Fibroblast of lung (primary cell): Measurements from ENCODE around the gene JOSD2. TPM values are rescaled to one million over a fixed set of nuclear protein-coding genes. Genes with fewer than 3 reads are reported as not detected.

Experiments
- DNase-seq, 2 donors: peaks; one replicate each; pipeline versions ENCODE4 v3.0.0 to v3.0.0-alpha.2; 2010; ENCODE audit warnings: low read depth in 2 of 2
- H2AFZ ChIP-seq: 2 replicates; pipeline ENCODE4 v1.5.1; 2012; ENCODE audit warnings: low read length, control low read depth, inconsistent platforms
- H3K27ac ChIP-seq: 2 replicates; pipeline ENCODE4 v1.5.1; 2011; ENCODE audit warnings: low read length, control low read depth; ENCODE audit not compliant: insufficient read depth
- H3K27me3 ChIP-seq: 2 replicates; pipeline ENCODE4 v1.5.1; 2011; ENCODE audit warnings: mild to moderate bottlenecking, low read length; ENCODE audit not compliant: control insufficient read depth, insufficient read depth
- H3K36me3 ChIP-seq: 2 replicates; pipeline ENCODE4 v1.5.1; 2011; ENCODE audit warnings: low read length; ENCODE audit not compliant: control insufficient read depth, insufficient read depth
- H3K4me1 ChIP-seq: 2 replicates; pipeline ENCODE4 v1.5.1; 2011; ENCODE audit warnings: low read length; ENCODE audit not compliant: control insufficient read depth, insufficient read depth; ENCODE audit errors: extremely low read depth
- H3K4me2 ChIP-seq: 2 replicates; pipeline ENCODE4 v1.5.1; 2011; ENCODE audit warnings: low read length, control low read depth; ENCODE audit not compliant: insufficient read depth; ENCODE audit errors: extremely low read depth
- H3K4me3 ChIP-seq, 4 experiments: fragments of 200-600 bp in 1 of 4; sonication (generic) in 1 of 4; replicated peaks in 1 of 4; 2 replicates each; pipeline ENCODE4 v1.5.1; 2011 to 2016; ENCODE audit warnings: low read length in 4 of 4, low read depth in 3 of 4, mild to moderate bottlenecking in 3 of 4, control low read depth in 2 of 4, inconsistent platforms in 1 of 4, mixed read lengths in 1 of 4; ENCODE audit not compliant: insufficient read depth in 1 of 4; ENCODE audit errors: control extremely low read depth in 1 of 4
- H3K79me2 ChIP-seq: 2 replicates; pipeline ENCODE4 v1.5.1; 2012; ENCODE audit warnings: mild to moderate bottlenecking, low read length, inconsistent platforms; ENCODE audit not compliant: control insufficient read depth, insufficient read depth
- H3K9ac ChIP-seq: 2 replicates; pipeline ENCODE4 v1.5.1; 2011; ENCODE audit warnings: mild to moderate bottlenecking, low read length, control low read depth; ENCODE audit not compliant: insufficient read depth
- H3K9me3 ChIP-seq: 2 replicates; pipeline ENCODE4 v1.5.1; 2012; ENCODE audit warnings: low read depth, low read length; ENCODE audit not compliant: control insufficient read depth, insufficient read depth
- H4K20me1 ChIP-seq: 2 replicates; pipeline ENCODE4 v1.5.1; 2011; ENCODE audit warnings: low read length; ENCODE audit not compliant: control insufficient read depth, insufficient read depth; ENCODE audit errors: extremely low read depth
- EZH2 ChIP-seq: IDR thresholded peaks from 2 replicates; pipeline ENCODE4 v1.5.1; 2012; ENCODE audit warnings: low read length, control low read depth, mild to moderate bottlenecking; ENCODE audit errors: missing control alignments
- polyA plus RNA-seq, 2 donors: library from polyadenylated mRNA; depleted of rRNA in 1 of 2; stranded (reverse) in 1 of 2; unstranded in 1 of 2; fragments of >200 nt; gene quantifications; 2 replicates each; pipeline ENCODE4 v1.2.1, GENCODE V29; 2011 to 2012; ENCODE audit warnings: missing spikeins in 1 of 2
- total RNA-seq: library from RNA; depleted of rRNA; stranded (reverse); fragments of >200 nt; gene quantifications from 2 replicates; pipeline ENCODE4 v1.2.1, GENCODE V29; 2014
- TF ChIP-seq, protein P1 (sequence below), 2 donors: IDR thresholded peaks in 1 of 2; conservative IDR thresholded peaks in 1 of 2; 1 replicate in 1 of 2; 2 replicates in 1 of 2; pipeline ENCODE4 v1.5.1; 2011 to 2012; ENCODE audit warnings: low read length in 2 of 2, control low read depth in 1 of 2, inconsistent platforms in 1 of 2, low read depth in 1 of 2, mild to moderate bottlenecking in 1 of 2

The JOSD2 gene
- total and polyA plus RNA-seq, 2 donors (not counting 1 experiment from before 2014, with no cell fraction given): 17.3 to 48.6 TPM

DNA sequence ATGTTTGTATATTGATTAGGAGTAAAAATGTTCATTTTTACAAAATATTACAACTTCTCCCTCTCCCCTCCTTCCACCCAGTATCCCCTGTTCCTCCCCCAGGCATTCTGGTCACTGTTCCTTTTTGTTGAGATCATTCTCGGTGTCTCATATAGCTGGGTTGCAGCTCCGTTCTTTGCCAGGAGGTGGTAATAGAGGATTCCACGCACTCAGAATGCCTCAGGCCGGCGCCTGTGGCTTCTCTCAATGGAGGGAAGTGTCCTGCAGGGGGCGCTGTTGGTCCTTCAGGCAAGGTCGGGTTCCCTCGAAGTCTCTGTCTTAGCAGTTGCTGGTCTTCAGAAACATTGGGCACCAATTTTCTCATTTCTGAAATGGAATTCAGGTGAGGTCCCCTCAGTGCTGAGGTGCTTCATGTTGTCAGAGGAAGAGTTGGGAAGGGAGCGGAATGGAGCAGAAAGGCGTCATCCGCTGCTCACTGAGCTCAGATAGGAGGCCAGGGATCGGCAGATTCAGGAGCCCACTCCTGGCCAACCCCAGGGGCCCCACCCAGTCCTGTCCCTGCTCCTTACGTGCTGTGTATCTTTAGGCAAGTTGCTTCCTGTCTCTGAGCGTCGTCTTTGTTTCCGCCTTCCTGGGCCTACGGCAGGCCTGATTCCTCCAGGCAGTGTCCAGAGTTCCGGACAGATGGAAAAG, 24.0 kb downstream of the JOSD2 start:
- DNase-seq: peak; percentile 20 to 44
- H3K9ac ChIP-seq: no peak overlapping the region
- H4K20me1 ChIP-seq: no peaks in the 10 kb centered on the region
- peaks cover 19% of the 10 kb centered on the region for H3K27me3 ChIP-seq
- H3K27ac ChIP-seq: no peak overlapping the region
- no peak overlapping the region for H3K4me2 ChIP-seq
- no peaks in the 10 kb centered on the region for H3K4me1 ChIP-seq
- TF ChIP-seq EZH2: no peak
- TF ChIP-seq, protein P1, sequence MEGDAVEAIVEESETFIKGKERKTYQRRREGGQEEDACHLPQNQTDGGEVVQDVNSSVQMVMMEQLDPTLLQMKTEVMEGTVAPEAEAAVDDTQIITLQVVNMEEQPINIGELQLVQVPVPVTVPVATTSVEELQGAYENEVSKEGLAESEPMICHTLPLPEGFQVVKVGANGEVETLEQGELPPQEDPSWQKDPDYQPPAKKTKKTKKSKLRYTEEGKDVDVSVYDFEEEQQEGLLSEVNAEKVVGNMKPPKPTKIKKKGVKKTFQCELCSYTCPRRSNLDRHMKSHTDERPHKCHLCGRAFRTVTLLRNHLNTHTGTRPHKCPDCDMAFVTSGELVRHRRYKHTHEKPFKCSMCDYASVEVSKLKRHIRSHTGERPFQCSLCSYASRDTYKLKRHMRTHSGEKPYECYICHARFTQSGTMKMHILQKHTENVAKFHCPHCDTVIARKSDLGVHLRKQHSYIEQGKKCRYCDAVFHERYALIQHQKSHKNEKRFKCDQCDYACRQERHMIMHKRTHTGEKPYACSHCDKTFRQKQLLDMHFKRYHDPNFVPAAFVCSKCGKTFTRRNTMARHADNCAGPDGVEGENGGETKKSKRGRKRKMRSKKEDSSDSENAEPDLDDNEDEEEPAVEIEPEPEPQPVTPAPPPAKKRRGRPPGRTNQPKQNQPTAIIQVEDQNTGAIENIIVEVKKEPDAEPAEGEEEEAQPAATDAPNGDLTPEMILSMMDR (conservative IDR thresholded peaks at IDR 0.05 in 1 of 2, IDR thresholded peaks at IDR 0.05 in 1 of 2; ENCODE audit: low read depth in 1 of 2, low read length in 2 of 2): peak; percentile 38 to 58
- H2AFZ ChIP-seq: no peak overlapping the region
- H3K36me3 ChIP-seq: no peaks in the 10 kb centered on the region
- H3K79me2 ChIP-seq: no peaks in the 10 kb centered on the region
- H3K4me3 ChIP-seq: no peak overlapping the region
- no peaks in the 10 kb centered on the region for H3K9me3 ChIP-seq

DNA sequence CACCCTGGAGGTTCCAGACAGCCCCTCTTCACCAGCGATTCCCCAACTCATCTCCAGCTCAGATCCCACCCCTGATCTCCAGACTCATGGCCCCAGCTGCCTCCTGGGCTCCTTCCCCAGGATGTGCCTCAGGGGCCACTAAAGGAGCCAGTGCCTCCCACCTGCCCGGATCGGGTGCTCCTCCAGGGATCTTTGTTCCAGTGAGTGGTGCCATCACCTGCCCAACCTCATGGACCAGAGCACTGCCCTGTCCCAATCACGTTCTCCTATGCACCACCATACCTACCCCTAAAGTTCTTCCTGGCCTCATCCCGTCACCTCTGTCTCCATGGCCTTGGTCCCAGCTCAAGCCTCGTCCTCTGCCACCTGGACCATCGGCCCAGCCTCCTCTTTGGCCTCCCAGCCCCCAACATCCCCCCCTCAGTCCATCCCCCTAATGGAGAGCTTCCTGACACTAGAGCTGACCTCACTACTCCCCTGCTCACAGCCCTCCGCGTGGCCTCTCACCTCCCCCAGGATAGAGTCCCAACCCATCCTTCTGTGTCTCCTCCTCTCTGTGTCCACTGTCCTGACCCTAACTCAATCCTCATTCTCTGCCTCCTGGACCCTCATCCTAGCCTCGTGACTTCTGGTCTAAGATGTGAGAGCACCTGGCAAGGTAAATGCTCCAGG, 25.6 kb downstream of the JOSD2 start:
- Histone ChIP-seq H3K36me3 (peaks cover 5% of the 10 kb centered on the region), H3K27ac (no peak overlapping the region), H3K79me2 (no peaks in the 10 kb centered on the region), H3K4me2 (no peak overlapping the region), H3K9ac (no peak overlapping the region), H3K4me3 (no peak overlapping the region), H4K20me1 (no peaks in the 10 kb centered on the region), H3K9me3 (no peaks in the 10 kb centered on the region), H3K27me3 (peaks cover 12% of the 10 kb centered on the region), H3K4me1 (no peaks in the 10 kb centered on the region), H2AFZ (no peak overlapping the region)
- TF ChIP-seq, protein P1 (conservative IDR thresholded peaks at IDR 0.05 in 1 of 2, IDR thresholded peaks at IDR 0.05 in 1 of 2; ENCODE audit: low read depth in 1 of 2, low read length in 2 of 2): no peak
- no peak for TF ChIP-seq EZH2
- no peak for DNase-seq

DNA sequence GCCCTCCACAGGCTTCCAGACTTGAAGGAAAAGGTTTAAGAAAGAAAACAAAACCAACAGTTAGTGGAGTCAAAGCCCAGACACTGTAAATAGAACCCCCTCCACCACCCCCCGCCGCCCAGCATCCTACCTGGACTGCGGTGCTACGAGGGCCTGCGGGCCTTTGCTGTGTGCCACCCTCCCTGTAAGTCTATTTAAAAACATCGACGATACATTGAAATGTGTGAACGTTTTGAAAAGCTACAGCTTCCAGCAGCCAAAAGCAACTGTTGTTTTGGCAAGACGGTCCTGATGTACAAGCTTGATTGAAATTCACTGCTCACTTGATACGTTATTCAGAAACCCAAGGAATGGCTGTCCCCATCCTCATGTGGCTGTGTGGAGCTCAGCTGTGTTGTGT, 28.1 kb downstream of the JOSD2 start:
- peaks cover 4% of the 10 kb centered on the region for H3K27me3 ChIP-seq
- H3K27ac ChIP-seq: no peak overlapping the region
- TF ChIP-seq EZH2: no peak
- TF ChIP-seq, protein P1 (conservative IDR thresholded peaks at IDR 0.05 in 1 of 2, IDR thresholded peaks at IDR 0.05 in 1 of 2; ENCODE audit: low read depth in 1 of 2, low read length in 2 of 2): no peak
- H3K9me3 ChIP-seq: no peaks in the 10 kb centered on the region
- H3K9ac ChIP-seq: no peak overlapping the region
- no peak overlapping the region for H3K4me3 ChIP-seq
- no peaks in the 10 kb centered on the region for H3K4me1 ChIP-seq
- H3K4me2 ChIP-seq: no peak overlapping the region
- no peaks in the 10 kb centered on the region for H4K20me1 ChIP-seq
- H2AFZ ChIP-seq: no peak overlapping the region
- H3K36me3 ChIP-seq: peaks cover 9% of the 10 kb centered on the region
- DNase-seq: no peak
- peaks cover 6% of the 10 kb centered on the region for H3K79me2 ChIP-seq
